ENCODE results near the gene ELOB. TPM values are rescaled to one million over a fixed set of nuclear protein-coding genes. Genes with fewer than 3 reads are reported as not detected.

The ELOB gene
- total and polyA plus RNA-seq, 2 donors, result 287 to 349 TPM

- Histone ChIP-seq H3K27ac (ENCODE audit: low read depth in 1 of 2, low read length in 1 of 2) (no peak overlapping the region), H3K36me3 (ENCODE audit: control insufficient read depth in 2 of 2, insufficient read depth in 2 of 2, low read length in 1 of 2) (no peaks in the 10 kb centered on the region), H3K27me3 (ENCODE audit: control insufficient read depth in 2 of 2, insufficient read depth in 1 of 2, low read length in 1 of 2) (peaks cover 3 to 12% of the 10 kb centered on the region in 2 donors), H3K4me3 (ENCODE audit: low read length in 2 of 2) (no peak overlapping the region), H3K9me3 (ENCODE audit: control insufficient read depth in 2 of 2, insufficient read depth in 1 of 2, low read length in 1 of 2) (no peaks in the 10 kb centered on the region), H3K4me1 (ENCODE audit: control insufficient read depth in 2 of 2, insufficient read depth in 2 of 2, low read length in 2 of 2) (no peaks in the 10 kb centered on the region)
- no peak for DNase-seq (ENCODE audit: low read depth in 6 of 9, low spot score in 9 of 9)
- 96% methylated on average over 20 of the region's 20 CpGs for WGBS
These were observed 37.6 kb upstream of the ELOB start for GRCh38 chr16:2814551-2815298.

DNA sequence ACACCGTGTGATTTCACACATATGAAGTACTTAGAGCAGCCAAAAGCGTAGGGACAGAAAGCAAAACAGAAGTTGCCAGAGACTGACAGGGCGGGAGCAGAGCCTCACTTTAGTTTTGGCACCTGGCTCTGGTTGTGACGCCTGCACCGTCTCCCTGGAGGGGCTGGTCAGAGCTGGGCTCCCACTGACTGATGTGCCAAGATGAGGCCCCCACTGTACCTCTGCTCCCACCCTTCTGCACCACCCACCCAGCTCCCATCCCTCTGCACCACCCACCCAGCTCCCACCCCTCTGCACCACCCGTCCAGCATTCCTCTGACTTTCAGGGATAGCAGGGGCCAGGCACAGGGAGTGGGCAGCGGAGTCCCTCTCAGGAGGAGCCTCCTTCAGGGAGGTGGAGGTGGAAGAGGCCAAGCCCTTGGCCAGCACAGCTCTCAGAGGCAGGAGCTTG is 36.7 kb upstream of the ELOB start:
- Histone ChIP-seq H3K27me3 (ENCODE audit: control insufficient read depth in 2 of 2, insufficient read depth in 1 of 2, low read length in 1 of 2) (peaks cover 0 to 12% of the 10 kb centered on the region in 2 donors), H3K27ac (ENCODE audit: low read depth in 1 of 2, low read length in 1 of 2) (no peak overlapping the region), H3K36me3 (ENCODE audit: control insufficient read depth in 2 of 2, insufficient read depth in 2 of 2, low read length in 1 of 2) (no peaks in the 10 kb centered on the region), H3K9me3 (ENCODE audit: control insufficient read depth in 2 of 2, insufficient read depth in 1 of 2, low read length in 1 of 2) (no peaks in the 10 kb centered on the region), H3K4me1 (ENCODE audit: control insufficient read depth in 2 of 2, insufficient read depth in 2 of 2, low read length in 2 of 2) (no peaks in the 10 kb centered on the region), H3K4me3 (ENCODE audit: low read length in 2 of 2) (no peak overlapping the region)
- WGBS, result 87% methylated on average over 7 of the region's 7 CpGs
- DNase-seq (ENCODE audit: low read depth in 6 of 9, low spot score in 9 of 9), result no peak

- H3K36me3 ChIP-seq (ENCODE audit: control insufficient read depth in 2 of 2, insufficient read depth in 2 of 2, low read length in 1 of 2), result no peaks in the 10 kb centered on the region
- no peak overlapping the region for H3K4me3 ChIP-seq (ENCODE audit: low read length in 2 of 2)
- no peak overlapping the region for H3K27ac ChIP-seq (ENCODE audit: low read depth in 1 of 2, low read length in 1 of 2)
- 87% methylated on average over 15 of the region's 15 CpGs for WGBS
- H3K9me3 ChIP-seq (ENCODE audit: control insufficient read depth in 2 of 2, insufficient read depth in 1 of 2, low read length in 1 of 2), result no peaks in the 10 kb centered on the region
- DNase-seq (ENCODE audit: low read depth in 6 of 9, low spot score in 9 of 9), result no peak
- H3K4me1 ChIP-seq (ENCODE audit: control insufficient read depth in 2 of 2, insufficient read depth in 2 of 2, low read length in 2 of 2), result no peaks in the 10 kb centered on the region
- peaks cover 0 to 10% of the 10 kb centered on the region in 2 donors for H3K27me3 ChIP-seq (ENCODE audit: control insufficient read depth in 2 of 2, insufficient read depth in 1 of 2, low read length in 1 of 2)
These were observed 34.8 kb upstream of the ELOB start for GRCh38 chr16:2811703-2812471.

DNA sequence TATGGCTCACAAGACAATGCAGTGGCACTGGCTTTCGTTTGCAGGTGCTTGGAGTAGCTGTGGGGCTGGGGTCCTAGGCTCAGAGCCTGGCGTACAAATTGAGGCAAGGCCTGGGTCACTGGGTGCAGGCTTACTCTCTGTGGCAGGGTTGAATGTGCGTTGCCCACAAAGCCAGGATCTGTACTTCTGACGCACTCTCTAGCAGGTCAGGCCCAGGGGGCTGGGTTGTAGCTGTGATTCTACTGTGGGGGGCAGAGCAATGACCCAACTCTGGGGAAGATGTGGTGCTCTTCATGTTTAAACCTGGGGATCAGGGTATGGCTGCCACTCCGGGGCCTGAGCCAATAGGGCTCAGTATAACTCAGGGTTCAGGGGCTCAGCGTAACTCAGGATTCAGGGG is 33.6 kb upstream of the ELOB start:
- Histone ChIP-seq H3K36me3 (ENCODE audit: control insufficient read depth in 2 of 2, insufficient read depth in 2 of 2, low read length in 1 of 2) (no peaks in the 10 kb centered on the region), H3K4me3 (ENCODE audit: low read length in 2 of 2) (no peak overlapping the region), H3K27ac (ENCODE audit: low read depth in 1 of 2, low read length in 1 of 2) (no peak overlapping the region), H3K9me3 (ENCODE audit: control insufficient read depth in 2 of 2, insufficient read depth in 1 of 2, low read length in 1 of 2) (peaks cover 0 to 5% of the 10 kb centered on the region in 2 donors), H3K4me1 (ENCODE audit: control insufficient read depth in 2 of 2, insufficient read depth in 2 of 2, low read length in 2 of 2) (no peaks in the 10 kb centered on the region), H3K27me3 (ENCODE audit: control insufficient read depth in 2 of 2, insufficient read depth in 1 of 2, low read length in 1 of 2) (peaks cover 0 to 10% of the 10 kb centered on the region in 2 donors)
- 87% methylated on average over 6 of the region's 6 CpGs for WGBS
- DNase-seq (ENCODE audit: low read depth in 6 of 9, low spot score in 9 of 9), result no peak

GRCh38 chr16:2809149-2809760 is 32.2 kb upstream of the ELOB start:
- 86% methylated on average over 3 of the region's 3 CpGs for WGBS
- H3K36me3 ChIP-seq (ENCODE audit: control insufficient read depth in 2 of 2, insufficient read depth in 2 of 2, low read length in 1 of 2), result no peaks in the 10 kb centered on the region
- no peak overlapping the region for H3K4me3 ChIP-seq (ENCODE audit: low read length in 2 of 2)
- H3K27ac ChIP-seq (ENCODE audit: low read depth in 1 of 2, low read length in 1 of 2), result no peak overlapping the region
- peaks cover 0 to 8% of the 10 kb centered on the region in 2 donors for H3K27me3 ChIP-seq (ENCODE audit: control insufficient read depth in 2 of 2, insufficient read depth in 1 of 2, low read length in 1 of 2)
- H3K9me3 ChIP-seq (ENCODE audit: control insufficient read depth in 2 of 2, insufficient read depth in 1 of 2, low read length in 1 of 2), result peaks cover 0 to 16% of the 10 kb centered on the region in 2 donors
- no peak for DNase-seq (ENCODE audit: low read depth in 6 of 9, low spot score in 9 of 9)
- no peaks in the 10 kb centered on the region for H3K4me1 ChIP-seq (ENCODE audit: control insufficient read depth in 2 of 2, insufficient read depth in 2 of 2, low read length in 2 of 2)

DNA sequence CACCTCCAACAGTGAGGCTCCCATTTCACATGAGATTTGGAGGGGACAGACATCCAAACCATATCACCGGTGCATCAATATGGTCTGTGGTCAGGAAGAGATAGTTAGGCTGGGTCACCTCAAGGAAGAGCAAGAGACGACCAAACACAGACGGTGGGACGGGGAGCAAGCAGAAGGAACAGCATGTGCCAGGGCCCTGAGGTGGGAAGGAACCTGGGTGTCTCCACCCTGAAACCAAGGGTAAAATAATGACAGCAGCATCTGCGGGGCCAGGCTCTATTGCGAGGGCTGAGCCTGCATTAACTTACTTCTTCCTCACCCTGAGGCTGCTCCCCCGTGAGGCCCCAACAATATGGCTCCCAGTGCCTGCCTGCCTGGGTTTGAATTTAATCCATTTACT is 31.1 kb upstream of the ELOB start:
- Histone ChIP-seq H3K27me3 (ENCODE audit: control insufficient read depth in 2 of 2, insufficient read depth in 1 of 2, low read length in 1 of 2) (peaks cover 0 to 8% of the 10 kb centered on the region in 2 donors), H3K4me3 (ENCODE audit: low read length in 2 of 2) (no peak overlapping the region), H3K27ac (ENCODE audit: low read depth in 1 of 2, low read length in 1 of 2) (no peak overlapping the region), H3K9me3 (ENCODE audit: control insufficient read depth in 2 of 2, insufficient read depth in 1 of 2, low read length in 1 of 2) (peaks cover 0 to 20% of the 10 kb centered on the region in 2 donors), H3K4me1 (ENCODE audit: control insufficient read depth in 2 of 2, insufficient read depth in 2 of 2, low read length in 2 of 2) (no peaks in the 10 kb centered on the region), H3K36me3 (ENCODE audit: control insufficient read depth in 2 of 2, insufficient read depth in 2 of 2, low read length in 1 of 2) (no peaks in the 10 kb centered on the region)
- WGBS, result 91% methylated on average over 7 of the region's 7 CpGs
- DNase-seq (ENCODE audit: low read depth in 6 of 9, low spot score in 9 of 9), result no peak

DNA sequence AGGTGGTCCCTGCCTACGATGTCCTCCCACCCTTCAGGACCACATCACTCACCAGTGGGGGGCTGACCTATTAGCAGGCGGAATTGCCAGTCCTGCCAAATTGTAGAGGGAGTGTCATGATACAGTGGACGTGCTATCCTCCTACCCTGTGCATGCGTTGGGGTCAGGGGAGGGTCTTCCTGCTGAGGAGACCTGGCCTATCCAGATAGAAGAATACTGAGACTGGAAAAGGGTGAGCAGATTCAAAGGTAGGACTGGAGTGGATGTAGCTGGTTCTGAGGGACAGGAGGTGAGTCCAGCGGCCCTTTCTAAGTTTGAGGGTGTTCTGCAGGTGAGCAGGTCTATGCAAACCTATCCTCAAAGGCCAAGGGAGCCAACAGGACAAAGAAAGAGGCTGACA is 29.2 kb upstream of the ELOB start:
- no peak overlapping the region for H3K4me3 ChIP-seq (ENCODE audit: low read length in 2 of 2)

GRCh38 chr16:2804728-2805127 is 27.6 kb upstream of the ELOB start:
- DNase-seq (ENCODE audit: low read depth in 6 of 9, low spot score in 9 of 9), result no peak
- Histone ChIP-seq H3K36me3 (ENCODE audit: control insufficient read depth in 2 of 2, insufficient read depth in 2 of 2, low read length in 1 of 2) (no peaks in the 10 kb centered on the region), H3K27ac (ENCODE audit: low read depth in 1 of 2, low read length in 1 of 2) (no peak overlapping the region), H3K9me3 (ENCODE audit: control insufficient read depth in 2 of 2, insufficient read depth in 1 of 2, low read length in 1 of 2) (peaks cover 0 to 20% of the 10 kb centered on the region in 2 donors), H3K4me1 (ENCODE audit: control insufficient read depth in 2 of 2, insufficient read depth in 2 of 2, low read length in 2 of 2) (no peaks in the 10 kb centered on the region), H3K4me3 (ENCODE audit: low read length in 2 of 2) (no peak overlapping the region), H3K27me3 (ENCODE audit: control insufficient read depth in 2 of 2, insufficient read depth in 1 of 2, low read length in 1 of 2) (no peaks in the 10 kb centered on the region)
- 89% methylated on average over 4 of the region's 4 CpGs for WGBS

More for the DNA sequence above, 29.2 kb upstream of the ELOB start:
- H3K27ac ChIP-seq (ENCODE audit: low read depth in 1 of 2, low read length in 1 of 2), result no peak overlapping the region
- DNase-seq (ENCODE audit: low read depth in 6 of 9, low spot score in 9 of 9), result no peak
- 90% methylated on average over 5 of the region's 5 CpGs for WGBS
- H3K4me1 ChIP-seq (ENCODE audit: control insufficient read depth in 2 of 2, insufficient read depth in 2 of 2, low read length in 2 of 2), result no peaks in the 10 kb centered on the region
- H3K36me3 ChIP-seq (ENCODE audit: control insufficient read depth in 2 of 2, insufficient read depth in 2 of 2, low read length in 1 of 2), result no peaks in the 10 kb centered on the region
- peaks cover 0 to 20% of the 10 kb centered on the region in 2 donors for H3K9me3 ChIP-seq (ENCODE audit: control insufficient read depth in 2 of 2, insufficient read depth in 1 of 2, low read length in 1 of 2)
- H3K27me3 ChIP-seq (ENCODE audit: control insufficient read depth in 2 of 2, insufficient read depth in 1 of 2, low read length in 1 of 2), result peaks cover 0 to 3% of the 10 kb centered on the region in 2 donors

Measured in thymus (tissue), 11 donors.